Activated T-cell treated with anti-CD3 and anti-CD28 coated beads, Interleukin-2, amount 50 U/mL, for 72 hours (primary cell): ENCODE data around the gene MSH5. TPM values are rescaled to one million over a fixed set of nuclear protein-coding genes. Genes with fewer than 3 reads are reported as not detected.

ENCODE experiments used
- ATAC-seq, 2 donors: fragments of 150-1000 bp; cut with Tn5 transposase; replicated peaks in 1 of 2; 2 replicates each; pipeline ENCODE4 v1.10.0; 2021; ENCODE audit warnings: moderate library complexity in 2 of 2, mild to moderate bottlenecking in 1 of 2
- DNase-seq, 2 donors: peaks; one replicate each; pipeline ENCODE4 v3.0.0; 2021 to 2022; ENCODE audit warnings: mixed read lengths in 1 of 2
- H3K27ac Mint-ChIP-seq: one replicate; pipeline ENCODE4 v1.8.0; 2022; ENCODE audit warnings: mild to moderate bottlenecking, moderate library complexity, mixed read lengths
- H3K27me3 Mint-ChIP-seq: one replicate; pipeline ENCODE4 v1.8.0; 2022; ENCODE audit warnings: low read depth, mixed read lengths
- H3K36me3 Mint-ChIP-seq, 2 donors: one replicate each; pipeline ENCODE4 v1.8.0; 2022; ENCODE audit warnings: mixed read lengths in 2 of 2, mild to moderate bottlenecking in 1 of 2; ENCODE audit not compliant: insufficient read depth in 2 of 2
- H3K4me1 Mint-ChIP-seq: one replicate; pipeline ENCODE4 v1.8.0; 2022; ENCODE audit warnings: low read depth, mixed read lengths
- H3K4me3 Mint-ChIP-seq, 2 donors: one replicate each; pipeline ENCODE4 v1.8.0; 2022; ENCODE audit warnings: mild to moderate bottlenecking in 2 of 2, mixed read lengths in 2 of 2, moderate library complexity in 2 of 2
- H3K9me3 Mint-ChIP-seq, 2 donors: one replicate each; pipeline ENCODE4 v1.8.0; 2022; ENCODE audit warnings: mixed read lengths in 2 of 2
- total RNA-seq, 2 donors: library from RNA; stranded (reverse); gene quantifications; one replicate each; pipeline ENCODE4 v1.2.3, GENCODE V29; 2022

MSH5 gene
- total RNA-seq, 2 donors from 2014 or later = 84.9 to 98.4 TPM

DNA sequence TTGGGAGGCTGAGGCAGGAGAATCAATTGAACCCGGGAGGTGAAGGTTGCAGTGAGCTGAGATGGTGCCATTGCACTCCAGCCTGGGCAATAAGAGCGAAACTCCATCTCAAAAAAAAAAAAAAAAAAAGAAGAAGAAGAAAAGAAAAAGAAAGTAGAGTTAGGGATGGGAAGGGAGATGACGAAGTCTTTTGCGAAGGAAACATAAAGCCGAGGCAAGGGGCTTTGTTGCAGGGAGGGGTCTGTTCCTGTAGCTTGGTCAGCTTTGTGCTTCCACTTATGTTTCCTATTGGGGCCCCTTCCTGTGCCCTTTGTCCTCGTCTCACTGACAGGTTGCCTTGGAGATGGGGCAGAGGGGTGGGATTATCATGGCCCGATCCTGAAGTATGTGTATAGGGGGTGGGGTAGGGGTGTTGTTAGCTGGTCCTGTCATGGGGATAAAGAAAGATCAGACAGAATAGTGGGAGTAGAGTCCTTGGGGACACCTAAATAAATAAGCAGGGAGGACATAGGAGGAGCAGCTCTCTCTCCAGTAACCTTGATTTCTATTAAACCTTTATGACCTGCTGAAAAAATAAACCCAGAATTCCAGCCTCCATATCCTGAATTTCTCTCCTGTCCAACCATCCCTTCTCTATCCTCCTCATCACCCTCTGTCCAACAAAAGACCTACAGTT is 2.4 kb upstream of the MSH5 start:
- DNase-seq (no peak), ATAC-seq (no peak)
- Mint-ChIP-seq H3K27ac (peak overlapping the region; percentile 83), H3K36me3 (peaks cover 18 to 37% of the 10 kb centered on the region in 2 donors), H3K4me1 (peaks cover 69% of the 10 kb centered on the region), H3K9me3 (no peaks in the 10 kb centered on the region), H3K27me3 (no peaks in the 10 kb centered on the region), H3K4me3 (peak overlapping the region; percentile 89 to 98)

- Mint-ChIP-seq H3K4me3 (peak overlapping the region; percentile 89 to 98), H3K9me3 (no peaks in the 10 kb centered on the region), H3K36me3 (peaks cover 22 to 41% of the 10 kb centered on the region in 2 donors), H3K4me1 (peaks cover 65% of the 10 kb centered on the region), H3K27me3 (no peaks in the 10 kb centered on the region), H3K27ac (peak overlapping the region; percentile 83)
- peak; percentile 57 to 64 for DNase-seq
- peak in 1 of 2 donors; percentile 18 for ATAC-seq
Observed at GRCh38 chr6:31737991-31738979, 1.5 kb upstream of the MSH5 start.

- peak overlapping the region; percentile 93 for H3K27ac Mint-ChIP-seq
- ATAC-seq (no peak), DNase-seq (no peak)
- peak overlapping the region; percentile 89 to 98 for H3K4me3 Mint-ChIP-seq
- H3K4me1 Mint-ChIP-seq = peaks cover 57% of the 10 kb centered on the region
- no peaks in the 10 kb centered on the region for H3K27me3 Mint-ChIP-seq
- no peaks in the 10 kb centered on the region for H3K9me3 Mint-ChIP-seq
- peaks cover 16 to 41% of the 10 kb centered on the region in 2 donors for H3K36me3 Mint-ChIP-seq
Observed at GRCh38 chr6:31740397-31741223, 805 bp downstream of the MSH5 start.

GRCh38 chr6:31741815-31742214 is 2.0 kb downstream of the MSH5 start:
- Mint-ChIP-seq H3K27me3 (no peaks in the 10 kb centered on the region), H3K4me3 (peak overlapping the region; percentile 5 to 42), H3K27ac (no peak overlapping the region), H3K4me1 (peaks cover 52% of the 10 kb centered on the region), H3K9me3 (no peaks in the 10 kb centered on the region), H3K36me3 (peaks cover 13 to 31% of the 10 kb centered on the region in 2 donors)
- ATAC-seq = no peak
- DNase-seq = no peak

DNA sequence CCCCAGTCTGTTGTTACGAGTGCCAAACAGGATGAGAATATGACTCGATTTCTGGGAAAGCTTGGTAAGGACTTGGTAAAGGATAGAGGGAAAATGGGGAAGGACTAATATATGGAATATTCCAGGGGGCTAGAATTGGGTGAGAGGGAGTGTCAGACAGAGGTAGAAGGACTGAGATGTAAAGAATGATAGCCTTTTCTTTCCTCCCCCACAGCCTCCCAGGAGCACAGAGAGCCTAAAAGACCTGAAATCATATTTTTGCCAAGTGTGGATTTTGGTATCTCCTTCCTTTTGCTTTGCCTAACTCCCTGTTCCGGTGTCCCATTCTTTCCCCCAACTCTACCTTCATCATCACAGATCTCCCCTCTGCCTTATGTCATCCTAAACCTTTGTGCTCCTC is 3.1 kb downstream of the MSH5 start:
- no peaks in the 10 kb centered on the region for H3K27me3 Mint-ChIP-seq
- peaks cover 17 to 38% of the 10 kb centered on the region in 2 donors for H3K36me3 Mint-ChIP-seq
- DNase-seq (no peak), ATAC-seq (no peak)
- H3K4me3 Mint-ChIP-seq = no peak overlapping the region
- no peak overlapping the region for H3K27ac Mint-ChIP-seq
- H3K9me3 Mint-ChIP-seq = no peaks in the 10 kb centered on the region
- peaks cover 42% of the 10 kb centered on the region for H3K4me1 Mint-ChIP-seq

GRCh38 chr6:31744422-31744821 is 4.6 kb downstream of the MSH5 start:
- ATAC-seq (no peak), DNase-seq (no peak)
- Mint-ChIP-seq H3K36me3 (peaks cover 18 to 41% of the 10 kb centered on the region in 2 donors), H3K27me3 (no peaks in the 10 kb centered on the region), H3K4me3 (no peak overlapping the region), H3K4me1 (peaks cover 26% of the 10 kb centered on the region), H3K27ac (no peak overlapping the region), H3K9me3 (no peaks in the 10 kb centered on the region)

DNA sequence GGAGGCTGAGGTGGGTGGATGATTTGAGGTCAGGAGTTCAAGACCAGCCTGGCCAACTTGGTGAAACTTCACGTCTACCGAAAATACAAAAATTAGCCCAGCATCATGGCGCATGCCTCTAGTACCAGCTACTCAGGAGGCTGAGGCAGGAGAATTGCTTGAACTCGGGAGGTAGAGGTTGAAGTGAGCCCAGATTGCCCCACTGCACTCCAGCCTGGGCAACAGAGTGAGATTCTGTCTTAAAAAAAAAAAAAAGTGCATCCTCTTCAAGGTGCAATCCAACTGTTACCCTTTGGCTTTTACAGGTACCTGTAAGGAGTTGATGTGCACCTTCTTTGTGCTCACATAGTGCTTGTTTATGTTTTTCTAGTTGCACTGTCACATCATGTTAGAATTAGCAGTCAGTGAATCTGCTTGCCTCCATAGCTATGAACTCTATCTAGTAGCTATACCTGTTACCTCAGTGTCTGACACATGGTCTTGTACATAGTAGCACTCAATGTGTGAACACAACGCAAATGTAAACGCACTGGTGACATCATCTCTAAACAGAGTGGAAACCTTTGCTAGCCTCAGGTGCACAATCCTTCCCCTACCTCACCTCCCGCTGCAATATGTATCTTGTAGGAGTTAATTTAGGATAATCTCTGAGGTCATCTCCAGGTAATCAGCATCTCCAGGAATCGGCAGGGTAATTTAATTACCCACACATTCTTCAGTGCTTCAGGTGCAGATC is 9.7 kb downstream of the MSH5 start:
- no peak for DNase-seq
- no peak overlapping the region for H3K27ac Mint-ChIP-seq
- no peak for ATAC-seq
- H3K27me3 Mint-ChIP-seq = no peaks in the 10 kb centered on the region
- no peaks in the 10 kb centered on the region for H3K9me3 Mint-ChIP-seq
- H3K4me3 Mint-ChIP-seq = no peak overlapping the region
- peaks cover 5% of the 10 kb centered on the region for H3K4me1 Mint-ChIP-seq
- peaks cover 9 to 19% of the 10 kb centered on the region in 2 donors for H3K36me3 Mint-ChIP-seq

- H3K4me1 Mint-ChIP-seq = no peaks in the 10 kb centered on the region
- DNase-seq (no peak), ATAC-seq (no peak)
- H3K36me3 Mint-ChIP-seq = peaks cover 6 to 15% of the 10 kb centered on the region in 2 donors
- no peak overlapping the region for H3K27ac Mint-ChIP-seq
- H3K4me3 Mint-ChIP-seq = no peak overlapping the region
- no peaks in the 10 kb centered on the region for H3K9me3 Mint-ChIP-seq
- no peaks in the 10 kb centered on the region for H3K27me3 Mint-ChIP-seq
Observed at GRCh38 chr6:31750411-31751022, 10.7 kb downstream of the MSH5 start.

DNA sequence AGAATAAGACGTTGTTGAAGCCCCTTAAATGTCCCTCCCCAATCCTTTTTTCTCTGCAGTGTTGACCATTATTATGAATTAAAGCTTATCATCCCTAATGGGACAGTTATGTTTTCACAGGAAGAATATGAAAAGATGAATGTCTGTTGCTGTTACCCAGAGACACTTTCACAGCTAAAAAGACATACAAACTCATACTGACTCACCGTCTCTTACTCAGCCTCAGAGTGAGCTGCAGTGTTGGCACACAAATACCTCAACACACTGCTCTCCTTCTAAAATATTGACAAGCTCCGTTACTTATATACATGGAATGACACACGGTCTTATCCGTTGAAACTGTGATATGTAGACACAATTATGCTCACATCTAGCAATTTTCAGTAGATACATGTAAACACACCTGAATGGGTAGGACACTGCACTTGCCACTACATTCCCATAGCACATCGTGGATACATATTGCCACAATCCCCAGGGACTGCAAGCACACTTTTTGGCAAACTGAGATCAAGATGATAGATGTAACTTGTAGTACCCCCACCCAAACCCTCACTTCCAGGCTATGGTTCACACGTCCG is 13.0 kb downstream of the MSH5 start:
- no peaks in the 10 kb centered on the region for H3K4me1 Mint-ChIP-seq
- H3K4me3 Mint-ChIP-seq = no peak overlapping the region
- no peak overlapping the region for H3K27ac Mint-ChIP-seq
- no peaks in the 10 kb centered on the region for H3K27me3 Mint-ChIP-seq
- DNase-seq = no peak
- H3K36me3 Mint-ChIP-seq = peaks cover 1 to 6% of the 10 kb centered on the region in 2 donors
- no peaks in the 10 kb centered on the region for H3K9me3 Mint-ChIP-seq
- ATAC-seq = no peak

GRCh38 chr6:31758281-31758680 is 18.5 kb downstream of the MSH5 start:
- Mint-ChIP-seq H3K4me1 (no peaks in the 10 kb centered on the region), H3K4me3 (no peak overlapping the region), H3K9me3 (no peaks in the 10 kb centered on the region), H3K27ac (no peak overlapping the region), H3K36me3 (peaks cover 8 to 27% of the 10 kb centered on the region in 2 donors), H3K27me3 (no peaks in the 10 kb centered on the region)
- ATAC-seq = no peak
- no peak for DNase-seq

DNA sequence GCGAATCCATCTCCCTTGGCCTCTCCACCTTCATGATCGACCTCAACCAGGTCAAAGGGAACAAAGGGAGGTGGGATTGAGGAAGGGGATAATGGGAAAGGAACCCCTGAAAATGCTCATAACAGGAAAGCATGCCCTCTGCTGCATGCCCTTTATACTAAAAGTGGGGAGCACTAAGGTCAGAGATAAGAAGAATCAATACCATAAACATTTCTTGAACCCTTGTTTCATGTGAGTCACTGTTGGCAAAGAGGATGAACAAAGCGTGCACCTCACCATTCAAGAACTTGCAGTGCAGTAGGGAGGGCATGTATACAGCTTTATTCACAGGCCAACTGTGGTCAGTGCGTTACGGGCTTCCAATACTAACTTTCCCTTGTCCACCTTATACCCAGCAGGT is 21.0 kb downstream of the MSH5 start:
- H3K27me3 Mint-ChIP-seq = no peaks in the 10 kb centered on the region
- no peak overlapping the region for H3K4me3 Mint-ChIP-seq
- H3K9me3 Mint-ChIP-seq = no peaks in the 10 kb centered on the region
- DNase-seq (no peak), ATAC-seq (no peak)
- H3K36me3 Mint-ChIP-seq = peaks cover 8 to 34% of the 10 kb centered on the region in 2 donors
- H3K4me1 Mint-ChIP-seq = peaks cover 5% of the 10 kb centered on the region
- no peak overlapping the region for H3K27ac Mint-ChIP-seq

DNA sequence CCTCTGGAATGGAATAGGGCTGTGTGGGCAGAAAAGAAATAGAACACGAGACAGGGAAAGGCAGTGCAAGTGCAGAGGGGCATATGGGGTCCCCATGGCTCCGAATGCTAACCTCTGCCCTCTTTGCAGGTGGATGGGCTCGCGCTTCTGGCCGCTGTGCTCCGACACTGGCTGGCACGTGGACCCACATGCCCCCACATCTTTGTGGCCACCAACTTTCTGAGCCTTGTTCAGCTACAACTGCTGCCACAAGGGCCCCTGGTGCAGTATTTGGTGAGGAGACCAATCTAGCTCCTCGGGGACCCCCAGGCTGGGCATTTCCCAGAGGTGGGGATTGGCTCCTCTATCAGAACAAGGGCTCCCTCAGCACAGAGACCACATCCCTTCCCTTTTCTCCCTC is 21.5 kb downstream of the MSH5 start:
- ATAC-seq (no peak), DNase-seq (no peak)
- Mint-ChIP-seq H3K27ac (no peak overlapping the region), H3K9me3 (no peaks in the 10 kb centered on the region), H3K4me3 (no peak overlapping the region), H3K4me1 (peaks cover 5% of the 10 kb centered on the region), H3K27me3 (no peaks in the 10 kb centered on the region), H3K36me3 (peaks cover 8 to 34% of the 10 kb centered on the region in 2 donors)
